Stimulated activated CD8-positive, alpha-beta memory T cell treated with anti-CD3 and anti-CD28 coated beads, Interleukin-12 subunit alpha, Interleukin-12 subunit beta, amount 100 ng/mL, for 24 hours (primary cell): Measurements from ENCODE around the gene ANP32B.
"Not testable (repeated sequence)": the region's sequence is repeated elsewhere in the genome, so short reads cannot be mapped to it uniquely, and the experiment has no call there.

Experiments
- DNase-seq: peaks from one replicate; pipeline ENCODE4 v3.0.0-alpha.2; 2020; ENCODE audit errors: extremely low read depth

Gene ANP32B

DNA sequence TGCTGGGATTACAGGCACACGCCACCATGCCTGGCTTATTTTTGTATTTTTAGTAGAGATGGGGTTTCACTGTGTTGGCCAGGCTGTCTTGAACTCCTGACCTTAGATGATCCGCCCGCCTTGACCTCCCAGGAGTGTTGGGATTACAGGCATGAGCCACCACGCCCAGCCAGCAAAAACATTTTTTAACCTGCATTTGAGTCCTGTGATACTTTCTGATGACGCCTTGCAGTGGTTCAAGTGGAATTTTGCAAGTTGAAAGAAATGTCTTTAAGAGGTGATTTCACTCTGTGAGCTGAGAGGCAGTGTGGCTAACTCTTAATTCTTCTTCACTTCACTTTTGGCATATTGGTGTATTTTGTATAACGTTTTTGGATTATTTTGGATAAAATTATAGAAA, 9.1 kb downstream of the ANP32B start:
- DNase-seq: no peak

DNA sequence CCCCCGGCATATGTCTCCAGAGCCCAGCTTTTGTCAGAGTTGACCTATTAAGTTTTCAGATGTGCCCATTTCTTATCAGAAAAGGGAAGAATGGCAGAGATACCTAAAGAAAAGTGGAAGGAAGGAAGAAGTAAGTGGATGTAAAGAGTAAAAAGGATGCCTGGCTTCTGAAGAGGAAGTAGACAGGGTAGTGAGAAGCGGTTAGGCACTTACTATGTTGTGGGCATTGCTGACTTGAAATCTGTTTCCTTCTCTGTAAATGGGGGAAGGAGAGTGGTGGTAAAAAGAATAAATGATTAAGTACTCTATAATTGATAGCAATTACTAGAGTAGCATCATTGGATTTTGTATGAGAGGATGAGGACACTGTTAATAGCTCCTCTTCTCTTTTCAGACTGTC, 9.9 kb downstream of the ANP32B start:
- DNase-seq: no peak

DNA sequence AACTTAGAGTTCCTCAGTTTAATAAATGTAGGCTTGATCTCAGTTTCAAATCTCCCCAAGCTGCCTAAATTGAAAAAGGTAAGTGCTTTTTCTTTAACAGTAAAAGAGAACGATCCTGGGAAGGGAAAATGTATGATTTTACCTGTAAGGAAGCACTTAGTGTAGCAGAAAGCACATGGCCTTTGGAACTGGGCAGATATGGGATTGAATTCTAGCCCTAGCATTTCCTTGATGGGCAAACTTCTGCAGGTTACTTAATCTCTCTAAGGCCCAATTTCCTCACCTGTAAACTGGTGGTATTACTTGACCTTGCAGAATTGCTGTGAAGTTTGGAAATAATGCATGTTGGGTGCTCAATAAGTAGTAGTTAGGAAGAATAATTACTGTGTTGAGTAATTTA, 11.6 kb downstream of the ANP32B start:
- DNase-seq: no peak

DNA sequence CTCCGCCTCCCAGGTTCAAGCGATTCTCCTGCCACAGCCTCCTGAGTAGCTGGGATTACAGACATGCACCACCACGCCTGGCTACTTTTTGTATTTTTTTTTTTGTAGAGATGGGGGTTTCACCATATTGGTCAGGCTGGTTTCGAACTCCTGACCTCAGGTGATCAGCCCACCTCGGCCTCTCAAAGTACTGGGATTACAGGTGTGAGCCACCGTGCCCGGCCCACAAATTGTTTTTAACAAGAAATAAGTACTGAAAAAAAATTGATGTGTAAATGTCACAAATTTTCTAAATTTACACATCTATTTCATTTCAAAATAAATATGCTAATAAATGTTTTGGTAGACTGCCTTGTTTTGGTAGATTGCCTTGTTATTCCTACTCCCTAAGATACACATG, 13.5 kb downstream of the ANP32B start:
- not testable (repeated sequence) for DNase-seq

DNA sequence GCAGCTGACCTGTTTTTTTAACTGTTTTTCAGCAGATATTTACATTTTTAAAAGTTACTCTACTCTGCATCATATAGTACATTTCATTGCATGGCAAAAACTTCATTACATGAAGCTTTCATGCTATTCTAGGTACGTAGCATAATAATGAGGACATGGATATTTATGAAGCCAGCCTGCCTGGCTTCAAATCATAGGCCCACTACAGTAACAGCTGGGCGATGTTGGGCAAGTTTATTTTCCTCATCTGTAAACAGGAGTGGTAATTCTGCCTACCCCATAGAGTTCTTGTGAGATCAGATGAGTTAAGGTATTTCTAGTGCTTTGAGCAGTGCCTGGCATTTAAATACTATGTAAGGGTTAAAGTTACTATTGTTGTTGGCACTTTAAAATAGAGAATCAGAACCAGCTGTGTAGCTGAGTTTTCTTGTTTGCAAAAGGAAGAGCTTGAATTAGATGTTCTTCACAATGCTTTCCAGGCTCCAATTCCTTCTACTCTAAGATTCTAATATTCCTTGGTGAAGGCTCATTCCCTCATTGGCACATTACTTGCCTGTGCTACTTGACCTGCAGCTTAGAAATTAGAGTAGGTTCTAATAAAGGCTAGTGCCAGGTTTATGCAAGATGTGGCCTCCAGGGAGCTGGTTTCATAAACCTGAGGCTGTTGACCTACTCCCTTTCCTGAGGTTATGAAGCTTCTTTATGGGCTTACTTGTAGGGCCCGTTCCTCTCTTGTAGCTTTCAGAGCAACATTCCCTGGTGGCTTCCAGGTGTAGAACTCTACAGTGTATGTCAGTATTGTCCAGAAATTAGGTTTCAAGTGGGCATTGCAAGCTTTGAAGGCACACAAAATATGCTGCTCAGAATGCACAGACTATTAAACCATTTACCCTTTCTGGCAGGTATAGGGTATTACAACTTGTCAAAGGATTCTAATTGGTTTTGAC, 14.5 kb downstream of the ANP32B start:
- DNase-seq: no peak

DNA sequence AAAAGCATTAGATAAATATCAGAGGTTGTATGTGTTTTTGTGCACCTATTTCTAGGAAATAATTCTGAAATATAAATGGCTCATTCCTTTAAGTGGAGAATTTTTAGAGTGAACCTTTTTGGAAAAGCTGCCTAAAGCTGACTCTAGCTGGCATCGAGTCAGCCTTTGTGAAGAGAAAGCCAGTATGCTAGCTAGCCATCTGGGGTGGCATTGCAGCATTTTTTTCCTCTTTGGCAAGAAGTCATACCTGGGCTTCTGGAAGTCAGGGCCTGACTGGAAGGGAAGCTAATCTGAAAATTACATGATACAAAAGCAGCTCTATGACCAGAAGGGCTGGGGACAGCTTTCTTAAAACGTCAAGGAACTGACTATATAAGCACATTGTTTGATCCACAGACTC, 19.7 kb downstream of the ANP32B start:
- DNase-seq: no peak

- DNase-seq: no peak
Measured at GRCh38 chr9:98006127-98006796, 23.1 kb downstream of the ANP32B start.

DNA sequence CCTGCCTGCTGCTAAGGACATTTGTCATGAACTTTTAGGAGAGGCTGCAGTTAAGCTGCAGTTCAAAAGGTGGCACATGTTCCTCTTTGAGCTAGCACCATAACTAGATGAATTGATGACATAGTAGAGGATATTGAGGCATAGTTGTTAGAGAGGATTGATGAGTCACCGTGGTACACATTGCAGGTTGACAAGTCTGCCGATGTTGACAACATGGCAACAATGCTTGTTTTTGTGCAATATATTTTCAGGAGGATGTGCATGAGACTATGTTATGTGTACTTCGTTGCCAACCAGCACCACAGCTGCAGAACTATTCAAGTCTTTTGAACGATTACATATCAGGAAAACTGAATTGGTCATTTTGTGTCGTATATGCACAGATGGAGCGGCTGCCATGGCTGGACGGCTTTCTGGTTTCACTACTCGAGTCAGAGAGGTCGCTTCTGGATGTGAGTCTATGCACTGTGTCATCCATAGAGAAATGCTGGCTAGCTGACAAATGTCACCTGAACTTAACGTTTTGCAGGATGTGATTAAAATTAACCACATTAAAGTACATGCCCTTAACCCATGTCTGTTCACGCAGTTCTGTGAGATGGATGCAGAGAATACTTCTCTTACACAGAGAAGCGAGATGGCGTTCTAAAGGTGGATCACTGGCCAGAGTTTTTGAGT, 24.2 kb downstream of the ANP32B start:
- no peak for DNase-seq

DNA sequence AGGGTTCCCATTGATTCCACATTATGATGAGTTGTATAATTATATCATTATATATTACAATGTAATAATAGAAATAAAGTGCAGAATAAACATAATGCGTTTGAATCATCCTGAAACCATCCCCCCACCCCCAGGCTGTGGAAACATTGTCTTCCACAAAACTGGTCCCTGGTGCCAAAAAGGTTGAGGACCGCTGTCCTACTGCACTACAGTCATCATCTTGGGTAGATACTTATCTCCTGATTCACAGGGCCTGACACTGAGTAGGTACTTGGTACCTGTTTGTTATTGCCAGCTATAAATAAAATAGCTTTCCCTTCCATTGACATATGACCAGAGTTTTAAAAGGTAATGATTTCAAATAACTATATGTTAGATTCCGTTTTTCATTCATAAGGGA, 25.6 kb downstream of the ANP32B start:
- no peak for DNase-seq

DNA sequence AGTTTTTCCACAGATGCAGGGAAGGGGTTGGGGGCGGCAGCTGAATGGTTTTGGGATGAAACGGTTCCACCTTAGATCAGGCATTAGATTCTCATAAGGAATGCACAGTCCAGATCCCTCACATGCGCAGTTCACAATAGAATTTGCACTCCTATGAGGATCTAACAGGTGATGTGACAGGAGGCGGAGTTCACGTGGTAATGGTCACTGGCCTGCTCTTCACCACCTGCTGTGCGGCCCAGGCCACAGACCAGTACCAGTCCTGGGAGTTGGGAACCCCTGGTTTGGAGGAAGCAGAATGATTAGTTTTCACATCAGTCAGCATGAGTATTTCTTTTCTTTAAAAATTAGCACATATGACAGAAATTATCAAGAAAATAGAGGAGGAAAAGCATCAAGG, 26.3 kb downstream of the ANP32B start:
- DNase-seq: no peak

DNA sequence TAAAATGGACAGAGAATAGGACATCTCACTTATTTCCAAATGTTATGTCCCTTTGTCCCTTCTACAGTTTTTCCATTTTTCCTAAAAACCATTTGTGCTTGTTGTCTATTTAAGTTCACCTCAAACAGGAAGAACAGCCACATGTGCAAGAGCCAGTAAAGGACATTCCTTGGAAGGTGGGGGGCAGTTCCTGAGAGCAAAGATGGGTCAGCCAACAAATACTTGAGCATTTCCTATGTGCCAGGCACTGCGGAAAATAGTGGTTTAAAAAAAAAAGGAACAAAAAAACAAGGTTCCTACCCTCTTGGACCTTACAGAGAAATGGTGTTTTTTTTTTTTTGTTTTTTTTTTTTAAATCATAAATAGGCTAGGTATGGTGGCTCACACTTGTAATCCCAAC, 26.8 kb downstream of the ANP32B start:
- no peak for DNase-seq

DNA sequence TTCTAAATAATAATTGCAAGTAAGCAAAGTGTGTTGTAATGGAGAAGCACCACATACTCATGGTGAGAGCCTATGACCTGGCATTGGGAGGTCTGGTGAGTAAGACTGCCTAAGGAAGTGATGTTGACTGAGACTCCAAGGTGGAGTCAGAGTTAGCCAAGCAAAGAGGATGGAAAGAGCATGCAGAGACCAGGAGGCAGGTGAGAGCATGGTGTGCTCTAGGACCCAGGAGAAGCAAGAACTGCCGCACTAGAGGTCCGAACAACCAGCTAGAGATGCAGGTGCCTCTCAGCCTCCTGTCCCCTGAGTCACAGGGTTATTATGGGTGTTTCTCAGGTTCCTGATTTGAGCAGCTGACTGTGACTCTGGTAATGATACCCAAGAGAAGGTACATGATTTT, 27.3 kb downstream of the ANP32B start:
- DNase-seq: no peak

DNA sequence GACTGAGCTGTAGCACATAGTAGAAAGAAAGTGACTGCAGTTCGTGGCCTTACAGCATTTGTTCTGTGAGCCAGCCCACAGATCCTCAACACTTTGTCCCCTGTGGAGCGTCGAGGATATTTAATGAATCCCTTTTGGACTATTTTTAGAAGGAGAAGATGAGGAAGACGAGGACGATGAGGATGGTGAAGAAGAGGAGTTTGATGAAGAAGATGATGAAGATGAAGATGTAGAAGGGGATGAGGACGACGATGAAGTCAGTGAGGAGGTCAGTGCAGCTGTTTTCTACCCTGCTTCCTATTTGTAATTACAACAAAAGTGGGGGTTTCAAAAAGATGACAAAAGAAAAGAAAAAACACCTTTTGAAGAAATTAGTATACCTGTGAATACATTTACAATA, 28.0 kb downstream of the ANP32B start:
- no peak for DNase-seq

GRCh38 chr9:98016137-98016680, 33.1 kb downstream of the ANP32B start:
- DNase-seq: no peak

- DNase-seq: no peak
Measured at GRCh38 chr9:98017306-98017705, 34.2 kb downstream of the ANP32B start.

GRCh38 chr9:98018347-98018746, 35.2 kb downstream of the ANP32B start:
- no peak for DNase-seq

DNA sequence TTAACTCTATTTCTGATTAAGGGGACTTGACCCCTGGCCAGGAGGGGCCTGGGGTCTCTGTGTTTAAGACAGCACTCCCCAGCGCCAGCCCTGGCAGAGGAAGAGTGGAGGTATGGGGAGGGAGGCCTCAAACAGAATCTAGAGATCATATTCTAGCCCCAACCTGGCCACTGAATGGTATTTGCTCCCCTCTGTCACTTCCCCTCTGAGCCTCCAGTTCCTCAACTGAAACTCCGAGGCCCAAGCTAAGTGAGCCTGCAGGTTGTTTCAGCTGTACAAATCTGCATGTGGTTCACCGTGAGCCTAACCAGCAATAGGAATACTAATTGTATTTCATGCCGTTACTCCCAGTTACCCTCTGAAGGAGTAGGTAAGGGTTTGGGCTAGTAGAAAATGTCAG, 36.0 kb downstream of the ANP32B start:
- no peak for DNase-seq

- not testable (repeated sequence) for DNase-seq
Measured at GRCh38 chr9:98019869-98020268, 36.7 kb downstream of the ANP32B start.

- DNase-seq: no peak
Measured at GRCh38 chr9:98020476-98021145, 37.5 kb downstream of the ANP32B start.

GRCh38 chr9:98021306-98022040, 38.3 kb downstream of the ANP32B start:
- DNase-seq: no peak

DNA sequence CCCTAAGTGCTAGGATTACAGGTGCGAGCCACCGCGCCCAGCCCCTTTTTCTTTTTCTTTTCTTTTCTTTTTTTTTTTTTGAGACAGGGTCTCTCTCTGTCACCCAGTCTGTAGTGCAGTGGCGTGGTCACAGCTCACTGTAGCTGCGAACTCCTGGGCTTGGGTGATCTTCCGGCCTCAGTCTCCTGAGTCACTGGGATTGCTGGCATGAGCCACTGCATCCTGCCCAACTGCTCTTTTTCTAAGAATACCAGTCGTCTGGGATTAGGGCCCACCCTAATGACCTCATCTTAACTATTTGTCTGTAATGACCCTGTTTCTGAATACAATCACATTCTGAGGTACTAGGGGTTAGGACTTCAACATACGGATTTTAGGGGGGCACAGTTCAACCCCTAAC, 39.3 kb downstream of the ANP32B start:
- no peak for DNase-seq
